Testis (tissue), 2 donors: Measurements from ENCODE around the gene MAGEA1.

Experiments used
- CTCF ChIP-seq, 3 experiments: fragments of 450-650 bp in 2 of 3; fragments of 200-600 bp in 1 of 3; sonication (generic) in 1 of 3; IDR thresholded peaks; one replicate each; pipeline ENCODE4 v1.5.1; 2016 to 2019; ENCODE audit warnings: antibody characterized with exemption in 3 of 3, mild to moderate bottlenecking in 2 of 3, moderate library complexity in 1 of 3
- POLR2A ChIP-seq: fragments of 450-650 bp; IDR thresholded peaks from one replicate; pipeline ENCODE4 v1.6.1; 2017; ENCODE audit warnings: antibody characterized with exemption, mild to moderate bottlenecking, moderate library complexity

- TF ChIP-seq CTCF (IDR thresholded peaks at IDR 0.05) (no peak), POLR2A (no peak)
Measured at GRCh38 chrX:153226344-153227185, 47.5 kb downstream of the MAGEA1 start.
